GM12875 (cell line): ENCODE results near the gene OR8B8.

Experiments used
- H3K4me3 ChIP-seq: one replicate; pipeline ENCODE4 v1.5.1; 2011; ENCODE audit warnings: low read depth, low read length, control low read depth
- CTCF ChIP-seq: IDR thresholded peaks from 2 replicates; pipeline ENCODE4 v1.5.1; 2011; ENCODE audit warnings: low read depth, mild to moderate bottlenecking, control low read depth, inconsistent platforms, low read length, moderate library complexity, borderline replicate concordance; ENCODE audit not compliant: insufficient read depth

The OR8B8 gene

GRCh38 chr11:124475265-124475664 lies 29.8 kb upstream of the OR8B8 start:
- H3K4me3 ChIP-seq = no peak overlapping the region
- TF ChIP-seq CTCF = no peak

GRCh38 chr11:124474779-124475178 lies 29.3 kb upstream of the OR8B8 start:
- H3K4me3 ChIP-seq = no peak overlapping the region
- TF ChIP-seq CTCF = no peak

DNA sequence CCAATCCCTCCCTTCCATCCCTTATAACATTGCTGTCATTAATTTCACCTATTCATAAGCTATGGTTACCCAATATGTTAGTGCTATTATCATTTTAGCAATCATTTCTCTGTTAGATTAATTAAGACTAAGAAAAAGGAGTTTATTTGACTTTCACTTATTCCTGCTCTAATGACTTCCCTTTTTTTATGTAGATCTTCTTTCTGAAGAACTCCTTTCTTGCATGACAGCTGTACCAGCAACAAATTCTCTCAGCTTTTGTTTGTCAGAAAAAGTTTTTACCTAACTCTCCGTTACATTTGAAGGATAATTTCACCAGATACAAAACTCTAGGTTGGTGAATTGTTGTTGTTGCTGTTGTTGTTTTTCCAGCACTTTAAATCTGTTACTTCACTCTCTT lies 28.6 kb upstream of the OR8B8 start:
- no peak overlapping the region for H3K4me3 ChIP-seq
- no peak for TF ChIP-seq CTCF

GRCh38 chr11:124473476-124473875 lies 28.0 kb upstream of the OR8B8 start:
- no peak for TF ChIP-seq CTCF

DNA sequence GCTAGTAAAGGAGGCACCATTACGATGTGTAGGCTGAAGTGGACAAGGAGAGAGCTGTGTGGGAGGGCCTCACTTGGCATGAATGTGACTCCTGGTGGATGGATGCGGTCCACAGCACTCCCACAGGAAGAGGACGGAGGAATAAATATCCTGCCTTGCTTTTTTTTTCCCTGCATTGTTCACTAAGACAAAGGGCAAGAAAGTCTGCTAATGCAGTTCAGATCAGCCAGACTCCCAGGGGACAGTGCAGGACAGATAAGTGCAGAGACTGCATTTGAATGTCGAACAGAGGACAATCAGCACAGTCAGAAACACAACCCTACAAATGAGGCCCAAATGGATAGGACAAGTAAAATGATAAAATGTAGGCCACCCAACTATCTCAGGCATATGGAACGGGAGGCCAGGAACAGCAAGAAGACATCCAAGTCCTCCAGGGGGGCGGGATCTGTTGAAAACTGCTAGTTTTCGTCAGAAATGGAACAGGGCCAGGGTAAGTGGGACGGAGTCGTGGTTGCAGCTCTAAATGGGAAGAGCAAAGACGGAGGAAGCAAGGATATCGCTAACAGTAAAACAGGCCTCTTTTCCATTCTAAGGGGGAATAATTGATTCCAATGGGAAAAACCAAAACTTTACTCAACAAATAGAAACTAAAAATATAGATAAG lies 25.2 kb upstream of the OR8B8 start:
- no peak for TF ChIP-seq CTCF

More at GRCh38 chr11:124473476-124473875, 28.0 kb upstream of the OR8B8 start:
- H3K4me3 ChIP-seq = no peak overlapping the region

DNA sequence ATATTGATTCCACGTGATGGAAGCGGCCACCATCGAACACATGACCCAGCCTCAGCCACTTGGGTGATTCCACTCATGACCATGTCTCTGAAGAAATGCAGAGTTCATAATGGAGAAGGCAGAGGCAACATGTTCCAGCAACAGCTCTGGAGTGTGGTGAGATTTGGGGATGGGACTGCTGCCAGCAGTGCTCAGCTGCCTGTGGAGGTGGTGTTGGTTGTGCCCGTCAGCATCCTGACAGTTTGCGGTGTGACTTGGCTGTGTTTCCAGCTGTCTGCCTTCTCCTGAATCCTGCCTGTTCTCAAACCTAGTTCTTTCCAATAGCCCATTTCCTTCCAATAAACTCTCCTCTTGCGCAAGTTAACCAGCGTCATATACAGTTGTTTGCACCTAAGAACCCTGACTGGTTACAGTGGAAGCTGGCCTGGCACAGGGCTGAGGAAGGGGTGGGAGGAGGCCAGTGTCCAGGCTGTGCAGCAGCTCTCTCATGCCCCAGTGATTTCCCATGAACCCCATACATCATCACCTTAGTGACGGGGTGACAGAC lies 22.0 kb upstream of the OR8B8 start:
- no peak overlapping the region for H3K4me3 ChIP-seq
- no peak for TF ChIP-seq CTCF

More for the DNA sequence above, 25.2 kb upstream of the OR8B8 start:
- no peak overlapping the region for H3K4me3 ChIP-seq

DNA sequence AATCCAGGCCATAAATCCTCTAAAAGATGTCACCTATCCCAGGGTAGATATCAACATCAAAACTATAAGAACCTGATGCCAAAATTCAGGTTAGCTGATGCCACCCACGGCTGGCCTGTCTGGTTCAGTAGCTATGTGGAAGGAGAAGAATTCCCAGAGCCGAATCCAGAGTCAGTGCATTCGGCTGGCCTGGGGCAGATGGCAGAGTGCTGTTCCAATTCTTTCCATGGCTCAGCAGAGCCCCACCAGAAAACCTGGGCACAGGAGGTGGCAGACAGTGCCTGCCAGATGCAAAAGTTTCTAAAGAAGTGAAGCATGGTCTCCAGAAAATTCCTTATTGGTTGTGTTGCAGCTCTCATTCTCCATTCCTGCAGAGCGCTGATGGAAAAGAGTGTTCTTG lies 19.9 kb upstream of the OR8B8 start:
- H3K4me3 ChIP-seq = no peak overlapping the region
- no peak for TF ChIP-seq CTCF
